Stimulated activated CD4-positive, alpha-beta T cell treated with anti-CD3 and anti-CD28 coated beads, Interleukin-4, amount 100 ng/mL, for 1 hour (primary cell): ENCODE results near the gene PPT2.

Experiments
- DNase-seq: peaks from one replicate; pipeline ENCODE4 v3.0.0-alpha.2; 2020

The PPT2 gene

GRCh38 chr6:32152769-32153563 lies 975 bp upstream of the PPT2 start:
- DNase-seq, result no peak

- peak; percentile 57 for DNase-seq
These were observed 697 bp downstream of the PPT2 start for GRCh38 chr6:32154514-32155161.

- DNase-seq, result no peak
These were observed 3.0 kb downstream of the PPT2 start for GRCh38 chr6:32156891-32157290.

GRCh38 chr6:32158052-32158451 lies 4.1 kb downstream of the PPT2 start:
- DNase-seq, result no peak

- no peak for DNase-seq
These were observed 9.8 kb downstream of the PPT2 start for GRCh38 chr6:32163559-32164258.

- no peak for DNase-seq
These were observed 10.4 kb downstream of the PPT2 start, which contains the start of gene EGFL8 for GRCh38 chr6:32164295-32164694. TSS of gene EGFL8 (plus strand) at chr6:32164595. CDS start at chr6:32166166, 1,571 bp downstream.

- DNase-seq, result no peak
These were observed 12.6 kb downstream of the PPT2 start for GRCh38 chr6:32166411-32167061.

GRCh38 chr6:32167154-32167760 lies 13.3 kb downstream of the PPT2 start:
- no peak for DNase-seq

- DNase-seq, result no peak
These were observed 13.9 kb downstream of the PPT2 start for GRCh38 chr6:32167761-32168262.

GRCh38 chr6:32168350-32168749 lies 14.4 kb downstream of the PPT2 start:
- DNase-seq, result no peak

GRCh38 chr6:32168807-32169591 lies 15.1 kb downstream of the PPT2 start:
- DNase-seq, result no peak

- no peak for DNase-seq
These were observed 16.4 kb downstream of the PPT2 start for GRCh38 chr6:32170294-32170693.

- DNase-seq, result no peak
These were observed 17.3 kb downstream of the PPT2 start for GRCh38 chr6:32171234-32171633.

- no peak for DNase-seq
These were observed 19.2 kb downstream of the PPT2 start for GRCh38 chr6:32173051-32173727.

GRCh38 chr6:32174416-32174815 lies 20.5 kb downstream of the PPT2 start:
- no peak for DNase-seq

GRCh38 chr6:32175322-32175710 lies 21.4 kb downstream of the PPT2 start:
- DNase-seq, result no peak

- peak; percentile 98 for DNase-seq
These were observed 22.0 kb downstream of the PPT2 start, which contains the start of gene AGPAT1 for GRCh38 chr6:32175711-32176475. TSS of gene AGPAT1 (minus strand) at chr6:32176084. CDS start at chr6:32171496, 4,588 bp downstream.

- no peak for DNase-seq
These were observed 22.7 kb downstream of the PPT2 start for GRCh38 chr6:32176476-32177182.

GRCh38 chr6:32177183-32177787 lies 23.3 kb downstream of the PPT2 start:
- DNase-seq, result no peak
